NCI-H2107 treated with DMSO at 0.1 percent for 48 hours (cell line): ENCODE results near the gene HSD17B2.

Experiments used
- DNase-seq: peaks from one replicate; lab custom pipeline; 2025; ENCODE audit not compliant: unreplicated experiment; lab: John Stamatoyannopoulos, UW

HSD17B2 gene

DNA sequence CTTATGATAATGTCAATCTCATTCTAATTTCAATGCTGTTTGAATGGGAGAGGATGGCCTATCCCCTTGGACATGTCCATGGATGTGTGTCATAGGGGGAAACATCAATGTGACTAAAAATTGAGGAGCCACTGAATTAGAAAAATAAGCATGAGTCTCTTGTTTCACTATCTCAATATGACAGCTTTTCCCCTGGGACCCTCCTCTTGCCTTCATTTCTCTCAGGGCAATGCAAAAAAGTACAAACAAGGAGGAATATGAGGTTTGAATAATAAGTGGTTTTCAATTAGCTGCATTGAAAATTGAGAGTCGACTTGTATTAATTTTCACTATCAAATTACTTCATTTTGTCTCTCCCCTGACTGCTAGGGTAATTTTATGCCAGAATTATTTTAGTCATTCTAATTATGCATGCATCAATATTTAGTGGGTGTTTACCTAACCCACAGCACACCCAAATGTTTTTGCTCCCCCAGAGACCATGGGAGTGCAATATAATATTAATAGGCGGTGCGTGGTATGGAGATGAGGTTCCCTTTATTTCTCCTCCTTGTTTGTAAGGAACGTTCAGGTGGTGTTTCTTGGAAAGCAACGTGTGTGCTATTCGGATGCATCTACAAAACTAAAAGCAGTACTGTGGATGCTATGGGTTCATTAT, 17.0 kb upstream of the HSD17B2 start:
- DNase-seq: no peak

DNA sequence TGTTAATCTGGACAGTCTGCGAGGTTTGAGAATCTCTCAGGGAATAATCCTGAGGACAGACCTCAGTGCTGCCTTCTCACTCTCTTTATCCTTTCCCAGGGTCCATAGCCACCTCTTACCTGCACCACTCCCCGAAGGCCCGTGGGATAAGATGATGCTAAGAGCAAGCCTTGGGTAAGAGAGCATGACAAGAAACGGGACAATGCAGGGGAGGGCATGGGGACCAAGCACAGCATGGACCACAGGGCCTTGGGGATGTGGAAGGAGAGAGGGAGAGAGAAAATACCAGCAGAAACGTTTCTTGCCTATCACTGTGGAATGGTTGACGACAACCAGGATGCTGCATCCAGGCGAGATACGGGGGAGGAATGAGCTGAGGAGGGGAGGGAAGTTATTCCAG, 15.5 kb upstream of the HSD17B2 start:
- DNase-seq: no peak

DNA sequence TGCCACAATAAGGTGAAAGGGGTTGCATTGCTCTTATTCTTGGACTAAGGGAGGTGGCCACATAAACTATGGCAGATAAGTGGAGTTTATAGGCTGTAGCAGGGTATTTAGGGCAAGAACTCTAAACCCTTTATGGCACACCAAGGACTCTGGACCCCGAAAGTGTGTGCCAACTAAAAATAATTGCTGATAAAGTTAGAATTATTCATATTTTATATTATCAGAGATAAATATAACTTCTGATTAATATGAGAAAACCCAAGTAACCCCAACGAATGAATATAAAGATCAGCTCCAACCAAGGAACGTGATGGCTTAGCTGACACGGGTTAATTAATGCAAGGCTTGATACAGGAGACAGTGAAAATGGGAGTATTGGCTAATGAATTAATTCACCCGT, 15.0 kb upstream of the HSD17B2 start:
- DNase-seq: no peak

DNA sequence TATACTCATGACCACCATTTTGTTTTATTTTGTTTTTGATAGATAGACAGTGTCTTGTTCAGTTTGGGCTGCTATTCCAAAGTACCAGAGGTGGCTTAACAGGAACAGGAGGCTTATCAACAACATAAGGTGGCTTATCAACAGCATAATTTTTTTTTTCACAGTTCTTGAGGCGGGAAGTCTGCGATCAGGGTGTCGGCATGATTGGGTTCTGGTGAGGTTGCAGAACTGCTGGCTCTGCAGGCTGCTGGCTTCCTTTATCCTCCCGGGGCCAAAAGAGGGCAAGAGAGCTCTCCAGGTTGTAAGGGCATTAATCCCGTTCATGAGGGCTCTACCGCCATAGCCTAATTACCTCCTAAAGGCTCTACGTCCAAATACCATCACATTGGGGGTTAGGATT, 11.8 kb upstream of the HSD17B2 start:
- DNase-seq: no peak

DNA sequence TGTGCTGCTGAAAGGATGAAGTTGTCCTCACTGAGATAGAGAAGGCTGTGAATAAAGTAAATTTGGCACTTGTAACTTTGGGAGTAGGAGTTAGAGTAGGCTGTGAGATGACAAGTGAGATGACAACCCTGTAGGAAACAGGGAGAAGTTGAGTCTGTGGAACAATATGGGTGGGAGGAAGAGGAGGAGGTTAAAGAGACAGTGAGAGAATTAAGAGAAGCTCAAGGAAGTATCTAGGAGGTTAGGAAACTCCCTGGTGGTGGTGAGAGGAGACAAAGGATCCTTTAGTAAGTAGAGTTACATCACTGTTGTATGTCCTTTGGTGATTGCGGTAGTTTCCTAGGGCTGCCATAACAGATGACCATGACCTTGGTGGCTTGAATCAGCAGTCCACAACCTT, 10.7 kb upstream of the HSD17B2 start:
- no peak for DNase-seq

DNA sequence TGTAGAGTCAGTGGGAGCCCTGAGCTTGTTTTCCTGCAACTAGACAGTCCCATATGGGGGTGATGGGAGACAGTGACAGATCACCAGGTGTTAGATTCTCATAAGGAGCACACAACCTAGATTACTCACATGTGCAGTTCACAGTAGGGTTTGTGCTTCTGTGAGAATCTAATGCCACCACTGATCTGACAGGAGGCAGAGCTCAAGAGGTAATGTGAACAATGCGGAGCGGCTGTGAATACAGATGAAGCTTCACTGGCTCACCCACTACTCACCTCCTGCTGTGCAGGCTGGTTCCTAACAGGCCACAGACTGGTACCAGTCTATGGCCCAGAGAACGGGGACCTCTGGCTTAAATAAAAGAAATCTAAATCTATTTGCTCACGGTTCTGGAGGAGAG, 10.2 kb upstream of the HSD17B2 start:
- no peak for DNase-seq

DNA sequence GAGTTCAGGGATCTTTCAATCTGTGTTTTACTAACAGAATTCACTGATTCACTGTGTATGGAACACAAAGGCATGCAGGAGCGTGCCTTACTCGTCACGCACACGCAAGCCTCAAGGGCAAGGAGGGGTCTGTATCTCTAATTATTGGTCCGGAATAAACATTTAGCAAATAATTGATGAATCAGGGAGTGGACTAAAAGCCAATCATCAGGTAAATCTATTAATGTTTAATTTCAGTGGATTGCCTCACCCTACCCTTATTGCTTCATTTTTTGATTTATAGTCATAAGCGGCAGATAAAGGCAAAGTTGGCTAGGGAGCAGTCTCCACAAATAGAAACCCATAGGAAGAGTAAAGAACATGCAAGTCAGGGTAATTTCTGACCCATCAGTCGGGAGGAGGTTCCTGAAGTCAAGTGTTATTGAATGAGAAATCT, 7.4 kb upstream of the HSD17B2 start:
- DNase-seq: no peak

DNA sequence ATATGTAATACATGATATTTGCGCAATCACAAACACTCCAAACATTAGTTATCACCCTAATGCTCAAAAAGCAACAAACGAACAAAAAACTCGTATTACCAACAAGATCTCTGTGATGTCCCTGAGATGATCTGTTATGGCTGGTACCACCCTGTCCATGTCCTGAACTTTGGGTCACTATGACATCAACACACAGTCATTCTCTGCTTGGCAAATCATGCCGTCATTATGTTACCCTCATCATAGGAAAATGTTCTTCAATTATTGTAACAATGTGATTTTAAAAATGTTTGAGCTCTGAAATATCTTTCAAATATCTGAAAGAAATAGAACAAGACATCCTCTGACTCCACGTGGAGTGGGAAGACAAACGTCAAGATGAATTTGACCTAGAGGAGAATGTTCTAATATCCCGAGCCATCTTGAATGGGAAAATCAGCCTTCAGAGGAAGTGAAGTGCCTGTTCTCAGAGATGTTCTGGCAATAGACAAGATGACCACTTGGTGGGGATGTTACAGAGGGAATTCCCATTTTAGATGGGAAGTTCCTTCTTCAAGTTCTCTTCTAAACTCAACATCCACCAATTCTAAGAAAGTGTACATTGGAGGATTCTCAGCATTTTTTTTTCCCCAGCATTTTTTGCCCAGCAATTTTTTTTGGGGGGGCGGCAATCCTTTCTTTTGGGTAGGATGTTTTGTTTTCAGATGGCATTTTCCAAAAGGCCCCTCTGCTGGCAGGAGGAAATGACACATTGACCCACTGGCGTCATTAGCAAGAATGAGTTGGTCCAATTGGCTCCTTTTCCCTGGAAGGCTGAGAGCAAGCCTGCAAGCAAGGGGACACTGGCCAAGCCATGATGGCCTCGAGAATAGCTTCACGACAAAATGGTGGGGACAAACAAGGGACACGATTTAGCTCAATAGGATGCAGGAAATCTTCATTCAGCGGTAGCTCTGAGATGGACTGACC, 3.7 kb upstream of the HSD17B2 start:
- DNase-seq: no peak

DNA sequence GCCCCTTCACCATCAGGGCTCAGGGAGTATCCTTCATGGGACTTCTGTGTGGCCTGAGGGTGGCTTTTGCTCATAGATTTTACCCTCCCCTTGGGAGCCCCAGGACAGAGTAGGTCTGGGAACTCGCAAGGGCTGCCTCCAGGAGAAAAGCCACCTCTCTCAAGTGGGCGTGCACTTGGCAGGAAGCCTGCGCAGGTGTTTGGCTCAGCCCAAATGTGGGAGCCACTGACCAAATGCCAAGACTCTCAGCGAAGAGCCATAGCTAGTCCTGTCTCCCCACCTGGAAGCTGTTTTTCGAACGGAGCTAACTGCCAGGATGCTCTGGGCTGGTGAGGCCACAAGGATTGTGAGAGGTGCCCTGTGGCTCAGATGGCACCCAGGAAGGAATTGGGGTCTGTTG, 2.0 kb upstream of the HSD17B2 start:
- DNase-seq: no peak

DNA sequence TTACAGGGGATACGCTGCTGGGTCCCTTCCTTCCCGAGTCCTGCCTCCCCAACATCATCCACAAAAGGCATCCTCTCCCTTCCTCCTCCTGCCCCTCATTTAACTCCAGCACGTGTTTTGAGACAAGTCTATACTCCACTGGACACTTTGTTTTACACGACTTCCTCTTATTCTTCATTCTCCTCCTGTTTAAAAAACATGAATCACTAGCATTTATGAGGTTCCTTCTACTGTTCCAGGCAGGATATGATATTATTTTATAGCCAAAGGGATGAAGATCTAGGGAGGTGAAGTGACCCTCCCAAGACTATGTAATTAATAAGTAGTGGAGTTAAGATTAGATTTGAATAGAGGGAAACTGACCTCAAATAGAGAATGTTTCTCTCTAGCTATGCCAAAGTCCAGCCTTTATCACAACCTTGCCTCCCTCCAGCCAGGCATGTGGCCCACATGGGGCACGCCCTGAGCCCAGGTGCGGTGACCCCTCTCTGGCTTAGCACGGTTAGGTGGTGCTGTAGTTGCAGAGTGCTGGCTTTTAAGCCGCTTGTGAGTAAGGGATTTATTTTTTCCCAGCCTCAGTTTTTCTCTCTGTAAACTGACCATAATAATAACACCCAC, 1.3 kb upstream of the HSD17B2 start:
- DNase-seq: no peak

DNA sequence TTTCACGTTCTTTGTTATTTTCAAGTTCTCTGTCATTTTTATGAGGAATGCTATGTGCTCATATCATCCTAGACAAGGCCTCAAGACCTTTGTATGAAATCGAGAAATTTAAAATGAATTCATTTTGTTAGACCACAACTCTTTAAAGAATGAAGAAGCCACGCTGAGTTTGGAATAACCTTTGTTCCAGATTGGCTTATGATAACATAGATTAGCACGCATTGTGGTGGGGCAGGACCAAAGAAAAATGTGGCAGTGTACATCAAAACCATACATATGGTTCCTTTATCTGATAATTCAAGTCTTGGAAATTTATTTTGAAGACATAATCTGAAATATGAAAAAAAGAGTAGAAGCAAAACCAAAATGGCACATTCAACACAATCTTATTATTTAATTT, 2.2 kb downstream of the HSD17B2 start:
- DNase-seq: no peak

DNA sequence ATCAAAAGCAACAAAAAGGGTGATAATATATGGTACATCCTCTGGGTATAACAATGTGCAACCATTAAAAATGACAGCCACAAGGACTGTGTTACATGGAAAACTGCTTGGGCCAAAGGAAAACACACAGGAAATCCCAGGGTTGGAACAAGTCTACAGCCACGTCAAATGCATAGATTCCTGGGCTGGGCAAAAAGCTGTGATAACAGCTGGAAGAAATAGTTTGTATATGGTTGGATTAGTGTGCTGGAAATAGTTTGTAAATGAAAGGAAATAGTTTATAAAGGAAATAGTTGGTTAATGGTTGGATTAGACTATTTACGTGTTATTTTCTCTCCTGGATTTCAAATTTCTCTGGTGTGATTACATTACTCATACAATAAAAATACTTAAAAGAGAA, 2.6 kb downstream of the HSD17B2 start:
- no peak for DNase-seq

DNA sequence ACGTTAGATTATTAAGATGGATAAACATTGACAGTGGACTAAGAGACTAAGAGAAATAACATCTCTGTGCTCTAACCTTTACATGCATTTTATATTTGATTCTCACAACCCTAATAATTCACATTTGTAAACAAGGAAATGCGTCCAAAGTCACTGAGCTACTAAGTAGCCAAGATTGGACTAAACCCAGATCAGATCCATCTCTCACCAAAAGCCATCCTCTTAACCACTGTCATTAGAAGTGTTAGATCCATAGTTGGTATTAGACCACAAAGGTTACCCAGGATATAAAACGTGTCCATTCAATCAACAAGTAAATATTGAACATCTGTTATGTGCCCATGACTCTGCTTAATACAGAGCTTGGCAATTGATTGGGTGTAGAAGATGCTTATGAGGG, 5.2 kb downstream of the HSD17B2 start:
- DNase-seq: no peak

DNA sequence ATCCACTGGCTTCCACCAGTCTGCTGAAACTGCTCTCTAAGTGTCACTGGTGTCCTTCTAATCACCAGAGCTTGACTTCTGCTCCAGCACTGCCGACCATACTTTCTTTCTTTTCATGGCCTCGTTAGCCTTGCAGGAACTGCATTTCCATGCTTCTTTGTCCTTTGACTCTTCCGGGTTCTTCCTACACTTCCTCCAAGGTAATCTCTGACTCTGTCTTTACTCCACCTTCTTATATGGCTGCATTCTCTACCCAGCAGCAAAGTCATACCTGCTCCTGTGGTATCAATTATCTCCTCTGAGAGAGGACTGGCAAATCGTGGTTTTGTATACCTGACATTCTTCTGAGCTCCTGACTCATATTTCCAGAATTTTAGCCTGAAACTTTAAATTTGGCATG, 6.5 kb downstream of the HSD17B2 start:
- DNase-seq: no peak

DNA sequence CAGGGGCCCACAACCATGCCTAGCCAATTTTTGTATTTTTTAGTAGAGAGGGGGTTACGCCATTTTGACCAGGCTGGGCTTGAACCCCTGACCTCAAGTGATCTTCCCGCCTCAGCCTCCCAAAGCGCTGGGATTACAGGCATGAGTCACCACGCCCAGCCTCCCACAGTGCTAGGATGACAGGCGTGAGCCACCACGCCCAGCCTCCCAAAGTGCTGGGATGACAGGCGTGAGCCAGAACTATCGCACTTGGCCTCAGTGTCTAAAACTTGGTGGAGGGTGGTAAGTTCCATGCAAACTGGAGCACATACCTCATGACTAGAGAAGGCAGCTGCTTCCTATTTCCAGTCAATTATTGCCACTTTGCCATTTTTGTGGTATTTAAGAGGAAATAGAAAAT, 7.1 kb downstream of the HSD17B2 start:
- DNase-seq: no peak

DNA sequence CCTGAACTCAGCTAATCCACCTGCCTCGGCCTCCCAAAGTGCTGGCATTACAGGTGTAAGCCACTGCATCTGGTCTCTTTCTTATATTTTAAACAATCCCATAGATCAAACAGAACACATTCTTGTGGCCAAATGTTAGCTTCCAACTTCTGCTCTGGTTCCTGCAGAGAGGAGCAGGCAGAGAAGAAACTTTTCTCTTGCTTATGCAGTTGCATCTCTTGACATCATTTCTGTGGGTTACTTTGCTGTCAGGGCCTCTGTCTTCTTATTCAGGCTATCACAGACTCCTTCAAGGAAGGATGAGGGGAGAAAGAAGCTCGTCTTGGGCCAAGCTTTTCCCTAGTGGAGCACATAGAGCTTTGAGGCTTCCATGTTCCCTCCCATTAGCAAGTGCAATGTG, 7.8 kb downstream of the HSD17B2 start:
- DNase-seq: no peak

DNA sequence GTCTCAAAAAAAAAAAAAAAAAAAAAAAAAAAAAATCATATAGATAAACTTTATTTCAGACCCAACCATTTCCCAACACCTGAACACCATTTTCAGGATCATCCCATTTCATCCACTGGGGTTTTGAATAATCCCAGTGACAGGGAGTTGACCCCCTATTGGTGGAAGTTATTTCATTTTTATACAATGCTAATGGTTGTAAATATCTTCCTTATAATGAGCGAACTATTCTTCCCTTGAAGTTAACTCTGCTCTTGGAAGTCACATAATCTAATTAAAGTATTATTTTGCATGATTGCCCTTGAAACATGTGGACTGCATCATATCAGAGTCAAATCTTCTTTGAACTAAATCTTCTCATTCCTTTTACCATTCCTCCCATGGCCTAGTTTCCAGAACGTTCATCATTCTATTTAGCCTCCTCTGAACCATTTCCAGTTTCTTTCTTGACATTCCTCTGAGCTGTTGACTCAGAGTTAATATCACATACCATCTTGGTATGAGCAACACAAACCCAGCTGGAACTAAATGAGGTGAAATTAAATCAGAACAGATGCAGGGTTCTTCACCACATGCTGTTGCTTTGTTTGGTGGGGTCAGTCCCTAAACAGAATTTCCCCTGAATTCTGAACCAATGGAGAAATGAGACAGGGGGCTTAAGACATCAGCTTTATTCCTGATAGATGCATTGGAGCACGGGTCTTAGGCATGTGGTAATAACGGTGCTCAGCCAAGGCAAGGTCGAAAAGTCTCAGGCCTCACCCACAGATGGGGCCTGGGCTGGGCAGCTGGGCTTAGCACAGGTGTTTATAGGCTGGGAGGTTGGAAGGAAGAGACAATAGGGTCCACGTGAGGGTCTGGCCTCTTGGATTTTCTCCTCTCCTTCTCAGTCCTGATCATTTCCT, 8.9 kb downstream of the HSD17B2 start:
- no peak for DNase-seq

DNA sequence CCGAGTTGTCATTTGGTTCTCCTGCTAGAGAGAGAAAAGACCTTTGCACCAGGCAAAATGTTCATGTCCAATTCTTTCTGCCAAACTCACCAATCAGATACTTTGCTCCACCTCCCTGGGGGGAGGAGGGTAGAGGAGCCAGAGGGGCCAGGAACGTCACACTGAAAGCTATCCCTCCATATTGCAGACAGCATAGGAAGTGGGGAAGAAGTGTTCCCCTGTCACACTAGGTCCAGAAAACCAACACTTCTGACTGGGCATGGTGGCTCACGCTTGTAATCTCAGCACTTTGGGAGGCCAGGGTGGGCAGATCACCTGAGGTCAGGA, 9.5 kb downstream of the HSD17B2 start:
- DNase-seq: no peak

DNA sequence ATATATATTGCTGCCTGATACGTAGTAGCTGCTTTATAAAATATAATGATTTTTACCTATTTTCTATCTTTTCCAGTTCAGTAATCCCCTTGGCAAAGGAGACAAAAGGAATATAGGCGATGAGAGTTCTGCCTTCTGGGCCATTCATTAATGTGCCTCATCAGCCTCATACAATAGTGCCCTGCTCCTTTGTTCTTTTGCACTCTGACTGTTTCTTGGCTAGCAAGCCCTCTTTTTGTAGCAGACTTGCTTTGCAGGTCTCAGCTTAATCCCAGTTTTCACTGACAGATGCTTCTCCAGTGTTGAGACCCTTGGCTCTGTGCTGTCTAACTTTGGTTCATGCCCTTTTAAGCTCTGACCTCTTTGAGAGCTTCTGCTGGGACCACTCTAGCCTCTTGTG, 10.4 kb downstream of the HSD17B2 start:
- no peak for DNase-seq

DNA sequence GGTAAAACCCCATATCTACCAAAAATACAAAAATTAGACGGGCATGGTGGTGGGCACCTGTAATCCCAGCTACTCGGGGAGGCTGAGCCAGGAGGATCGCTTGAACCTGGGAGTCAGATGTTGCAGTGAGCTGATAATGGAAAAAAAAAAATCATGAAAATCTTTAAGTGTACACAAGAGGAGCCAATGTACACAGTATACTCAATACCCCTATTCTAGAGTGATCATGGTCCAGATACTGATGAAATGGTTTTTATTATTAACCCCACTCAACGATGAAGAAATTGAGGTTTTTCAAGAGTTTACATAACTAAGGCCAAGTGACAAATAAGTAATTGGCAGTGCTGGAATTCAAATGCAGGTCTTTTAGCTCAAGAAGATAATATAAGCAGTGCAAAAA, 11.5 kb downstream of the HSD17B2 start:
- DNase-seq: no peak

DNA sequence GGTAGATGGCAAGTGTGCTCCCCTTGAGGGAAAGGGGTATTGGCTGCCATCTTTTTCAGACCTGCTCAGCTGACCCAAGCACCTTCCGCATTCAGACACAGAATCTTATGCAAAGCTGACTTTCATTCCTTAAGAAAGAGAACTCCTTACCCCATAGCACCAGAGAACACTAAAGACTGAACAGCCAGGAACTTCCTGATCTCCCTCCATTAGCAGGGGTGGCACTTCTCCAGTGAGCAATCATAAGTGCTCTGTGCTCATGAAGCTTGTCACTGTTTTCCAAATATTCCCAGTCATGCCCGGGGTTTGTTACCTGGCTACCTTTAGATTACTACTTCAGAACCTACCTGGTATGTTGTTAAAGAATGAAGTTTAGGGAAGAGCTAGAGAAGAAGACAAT, 11.9 kb downstream of the HSD17B2 start:
- no peak for DNase-seq
